ENCODE measurements around the gene WDR27.

WDR27 gene

GRCh38 chr6:169558774-169559441, 142.9 kb downstream of the WDR27 start:
- DNase-seq = no peak

GRCh38 chr6:169558378-169558773, 143.5 kb downstream of the WDR27 start:
- no peak for DNase-seq

GRCh38 chr6:169557887-169558286, 143.9 kb downstream of the WDR27 start:
- DNase-seq = no peak

GRCh38 chr6:169556758-169557548, 144.9 kb downstream of the WDR27 start:
- peak; percentile 60 for DNase-seq

- no peak for DNase-seq
These were observed 145.7 kb downstream of the WDR27 start for GRCh38 chr6:169555971-169556617.

GRCh38 chr6:169545982-169546381, 155.8 kb downstream of the WDR27 start:
- no peak for DNase-seq

GRCh38 chr6:169543704-169544103, 158.1 kb downstream of the WDR27 start:
- DNase-seq = no peak

GRCh38 chr6:169542491-169542890, 159.3 kb downstream of the WDR27 start:
- DNase-seq = no peak

GRCh38 chr6:169539176-169539897, 162.5 kb downstream of the WDR27 start:
- no peak for DNase-seq

GRCh38 chr6:169536446-169537170, 165.2 kb downstream of the WDR27 start:
- DNase-seq = no peak

GRCh38 chr6:169534039-169534421, 167.8 kb downstream of the WDR27 start:
- no peak for DNase-seq

- no peak for DNase-seq
These were observed 168.4 kb downstream of the WDR27 start for GRCh38 chr6:169533301-169534038.

GRCh38 chr6:169530752-169531123, 171.1 kb downstream of the WDR27 start:
- peak; percentile 3 for DNase-seq

GRCh38 chr6:169529931-169530751, 171.7 kb downstream of the WDR27 start:
- peak; percentile 35 for DNase-seq

GRCh38 chr6:169528755-169529154, 173.1 kb downstream of the WDR27 start:
- DNase-seq = no peak

GRCh38 chr6:169527306-169527705, 174.5 kb downstream of the WDR27 start:
- no peak for DNase-seq

- no peak for DNase-seq
These were observed 180.0 kb downstream of the WDR27 start for GRCh38 chr6:169521825-169522224.

- DNase-seq = no peak
These were observed 181.7 kb downstream of the WDR27 start for GRCh38 chr6:169520104-169520503.

- no peak for DNase-seq
These were observed 183.4 kb downstream of the WDR27 start for GRCh38 chr6:169518451-169518850.

GRCh38 chr6:169513478-169514193, 188.2 kb downstream of the WDR27 start:
- DNase-seq = no peak

All from activated CD4-positive, alpha-beta T cell treated with anti-CD3 and anti-CD28 coated beads for 48 hours (primary cell).